GM12874 (cell line): ENCODE results near the gene ZER1.

Source experiments
- CTCF ChIP-seq: IDR thresholded peaks from 2 replicates; pipeline ENCODE4 v1.5.1; 2011; ENCODE audit warnings: low read depth, mild to moderate bottlenecking, control low read depth, low read length, moderate library complexity; ENCODE audit not compliant: insufficient read depth

Gene ZER1

GRCh38 chr9:128689820-128690683 is 81.7 kb downstream of the ZER1 start:
- no peak for TF ChIP-seq CTCF

GRCh38 chr9:128689293-128689774 is 82.4 kb downstream of the ZER1 start:
- TF ChIP-seq CTCF, result no peak

- TF ChIP-seq CTCF, result no peak
These were observed 83.0 kb downstream of the ZER1 start, which contains the start of gene SET for GRCh38 chr9:128688501-128689292. Gene SET (plus strand): TSS chr9:128689222. CDS start chr9:128689583, 361 bp downstream.

- TF ChIP-seq CTCF, result no peak
These were observed 84.3 kb downstream of the ZER1 start for GRCh38 chr9:128687453-128687852.

- no peak for TF ChIP-seq CTCF
These were observed 85.9 kb downstream of the ZER1 start for GRCh38 chr9:128685636-128686489.

- TF ChIP-seq CTCF, result no peak
These were observed 87.2 kb downstream of the ZER1 start for GRCh38 chr9:128684325-128685199.
